ENCODE data around the gene PTCHD4. TPM values are rescaled to one million over a fixed set of nuclear protein-coding genes. Genes with fewer than 3 reads are reported as not detected.

The PTCHD4 gene
- polyA plus RNA-seq, 2 of the 4 experiments (the other 2 are of a cell fraction), result 0.15 to 0.16 TPM

GRCh38 chr6:48139818-48140614 is 29.0 kb upstream of the PTCHD4 start:
- ChIA-PET CTCF (no interaction called here), POLR2A (no interaction called here)
- FAIRE-seq, result no peak
- no peak for TF ChIP-seq CBX8 (IDR thresholded peaks at IDR 0.05)
- TF ChIP-seq BCL3 (IDR thresholded peaks at IDR 0.05), result no peak
- TF ChIP-seq KDM1A (IDR thresholded peaks at IDR 0.05; ENCODE audit: low read depth), result no peak
- TF ChIP-seq RNF2 (IDR thresholded peaks at IDR 0.05; ENCODE audit: borderline replicate concordance, low read depth), result no peak
- TF ChIP-seq HMGXB4 (CRISPR knock-in tag; IDR thresholded peaks at IDR 0.05; ENCODE audit: borderline replicate concordance), result no peak
- TF ChIP-seq, protein P1, sequence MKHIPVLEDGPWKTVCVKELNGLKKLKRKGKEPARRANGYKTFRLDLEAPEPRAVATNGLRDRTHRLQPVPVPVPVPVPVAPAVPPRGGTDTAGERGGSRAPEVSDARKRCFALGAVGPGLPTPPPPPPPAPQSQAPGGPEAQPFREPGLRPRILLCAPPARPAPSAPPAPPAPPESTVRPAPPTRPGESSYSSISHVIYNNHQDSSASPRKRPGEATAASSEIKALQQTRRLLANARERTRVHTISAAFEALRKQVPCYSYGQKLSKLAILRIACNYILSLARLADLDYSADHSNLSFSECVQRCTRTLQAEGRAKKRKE (CRISPR knock-in tag; IDR thresholded peaks at IDR 0.05; ENCODE audit: low read depth), result no peak
- no peak for TF ChIP-seq JUN (IDR thresholded peaks at IDR 0.05)
- no peak for TF ChIP-seq RAD21 (conservative IDR thresholded peaks at IDR 0.05 in 1 of 2, IDR thresholded peaks at IDR 0.05 in 1 of 2)
- no peak for TF ChIP-seq CHD4 (IDR thresholded peaks at IDR 0.05; ENCODE audit: borderline replicate concordance)
- TF ChIP-seq NFE2L2 (conservative IDR thresholded peaks at IDR 0.05; ENCODE audit: low read length), result no peak
- TF ChIP-seq HOXB13 (CRISPR knock-in tag; IDR thresholded peaks at IDR 0.05; ENCODE audit: low read depth), result no peak
- TF ChIP-seq HOXB5 (CRISPR knock-in tag; IDR thresholded peaks at IDR 0.05), result no peak
- no peak for TF ChIP-seq RFX5 (IDR thresholded peaks at IDR 0.05)
- TF ChIP-seq MAFK (IDR thresholded peaks at IDR 0.05; ENCODE audit: partially characterized antibody), result no peak
- TF ChIP-seq ZFP36 (IDR thresholded peaks at IDR 0.05; ENCODE audit: borderline replicate concordance, partially characterized antibody), result no peak
- TF ChIP-seq JUNB (IDR thresholded peaks at IDR 0.05), result no peak
- Histone ChIP-seq H3K4me2 (no peak overlapping the region), H3K4me1 (peaks cover 12% of the 10 kb centered on the region; the same call in 2 of the 3 replicates), H3K9me3 (no peaks in the 10 kb centered on the region), H3K27ac (no peak overlapping the region), H3K4me3 (no peak overlapping the region)
- no peak for ATAC-seq
- DNase-seq (ENCODE audit: low read depth in 1 of 2, low spot score in 1 of 2), result no peak
- WGBS (ENCODE audit: missing lambda C conversion rate), result 52% methylated on average over 2 of the region's 2 CpGs

DNA sequence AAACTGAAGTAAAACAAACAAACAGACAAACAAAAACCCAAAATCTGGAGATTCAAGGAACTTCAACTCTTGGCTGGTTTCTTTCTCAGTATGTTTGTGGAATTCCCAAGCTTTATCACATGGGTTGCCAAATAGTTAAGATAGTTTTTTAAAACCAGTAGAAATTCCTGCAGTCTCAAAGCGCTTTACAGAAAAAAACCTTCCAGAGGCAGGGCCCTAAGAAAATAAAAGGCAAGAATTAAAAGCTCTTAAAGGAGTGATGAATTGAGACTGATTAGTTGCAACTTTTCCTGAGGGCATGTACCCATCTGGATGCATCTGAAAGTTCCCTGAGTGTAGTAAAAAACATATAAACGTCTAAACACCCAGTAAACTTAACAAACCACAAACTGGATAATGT is 25.9 kb upstream of the PTCHD4 start:
- ChIA-PET POLR2A (no interaction called here), CTCF (no interaction called here)
- H3K4me3 ChIP-seq, result no peak overlapping the region
- H3K27ac ChIP-seq, result no peak overlapping the region
- peaks cover 15% of the 10 kb centered on the region; the same call in 2 of the 3 replicates for H3K4me1 ChIP-seq
- no peaks in the 10 kb centered on the region for H3K9me3 ChIP-seq
- WGBS (ENCODE audit: missing lambda C conversion rate), result 61% methylated on average over 2 of the region's 2 CpGs
- no peak overlapping the region for H3K4me2 ChIP-seq
- ATAC-seq, result no peak
- DNase-seq (ENCODE audit: low read depth in 1 of 2, low spot score in 1 of 2), result no peak
- no peak for FAIRE-seq
- no peak for TF ChIP-seq MYC (IDR thresholded peaks at IDR 0.05; ENCODE audit: borderline replicate concordance, low read length)
- TF ChIP-seq, protein P1 (CRISPR knock-in tag; IDR thresholded peaks at IDR 0.05; ENCODE audit: low read depth), result no peak
- TF ChIP-seq CTCF (IDR thresholded peaks at IDR 0.05), result no peak
- no peak for TF ChIP-seq RAD21 (conservative IDR thresholded peaks at IDR 0.05 in 1 of 2, IDR thresholded peaks at IDR 0.05 in 1 of 2)
- TF ChIP-seq HES2 (IDR thresholded peaks at IDR 0.05), result no peak
- no peak for TF ChIP-seq ZNF302 (CRISPR knock-in tag; IDR thresholded peaks at IDR 0.05)
- TF ChIP-seq GATA3 (IDR thresholded peaks at IDR 0.05; ENCODE audit: borderline replicate concordance), result no peak
- TF ChIP-seq ESRRA (IDR thresholded peaks at IDR 0.05; ENCODE audit: borderline replicate concordance, low read length), result no peak
- TF ChIP-seq ZFP36 (IDR thresholded peaks at IDR 0.05; ENCODE audit: borderline replicate concordance, partially characterized antibody), result no peak
- TF ChIP-seq, protein P2, sequence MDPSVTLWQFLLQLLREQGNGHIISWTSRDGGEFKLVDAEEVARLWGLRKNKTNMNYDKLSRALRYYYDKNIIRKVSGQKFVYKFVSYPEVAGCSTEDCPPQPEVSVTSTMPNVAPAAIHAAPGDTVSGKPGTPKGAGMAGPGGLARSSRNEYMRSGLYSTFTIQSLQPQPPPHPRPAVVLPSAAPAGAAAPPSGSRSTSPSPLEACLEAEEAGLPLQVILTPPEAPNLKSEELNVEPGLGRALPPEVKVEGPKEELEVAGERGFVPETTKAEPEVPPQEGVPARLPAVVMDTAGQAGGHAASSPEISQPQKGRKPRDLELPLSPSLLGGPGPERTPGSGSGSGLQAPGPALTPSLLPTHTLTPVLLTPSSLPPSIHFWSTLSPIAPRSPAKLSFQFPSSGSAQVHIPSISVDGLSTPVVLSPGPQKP (IDR thresholded peaks at IDR 0.05; ENCODE audit: low read depth, low read length), result no peak
- no peak for TF ChIP-seq KDM1A (IDR thresholded peaks at IDR 0.05; ENCODE audit: low read depth)
- no peak for TF ChIP-seq E2F6 (IDR thresholded peaks at IDR 0.05; ENCODE audit: borderline replicate concordance, low read depth)
- TF ChIP-seq POLR2AphosphoS2 (conservative IDR thresholded peaks at IDR 0.05; ENCODE audit: low read length), result no peak
- TF ChIP-seq JUN (IDR thresholded peaks at IDR 0.05), result no peak
- no peak for TF ChIP-seq NR3C1 (IDR thresholded peaks at IDR 0.05)
- TF ChIP-seq MAX (IDR thresholded peaks at IDR 0.05), result no peak
